ENCODE measurements around the gene CYP1A2.
A peak's percentile ranks its signal among the peaks of the same experiment; 100 is the strongest.
"Not testable (repeated sequence)": the region's sequence is repeated elsewhere in the genome, so short reads cannot be mapped to it uniquely, and the experiment has no call there.

CYP1A2 gene

GRCh38 chr15:74738239-74738638, 10.4 kb upstream of the CYP1A2 start:
- not testable (repeated sequence) for DNase-seq

- no peak for DNase-seq
These were observed 6.2 kb upstream of the CYP1A2 start for GRCh38 chr15:74742422-74742821.

- no peak for DNase-seq
These were observed 2.3 kb upstream of the CYP1A2 start for GRCh38 chr15:74746389-74746788.

- DNase-seq: no peak
These were observed 1.2 kb downstream of the CYP1A2 start for GRCh38 chr15:74749832-74750231.

GRCh38 chr15:74750751-74751150, 2.1 kb downstream of the CYP1A2 start:
- no peak for DNase-seq

GRCh38 chr15:74752011-74752410, 3.4 kb downstream of the CYP1A2 start:
- no peak for DNase-seq

- no peak for DNase-seq
These were observed 3.9 kb downstream of the CYP1A2 start for GRCh38 chr15:74752531-74752930.

GRCh38 chr15:74754593-74755215, 6.1 kb downstream of the CYP1A2 start:
- no peak for DNase-seq

GRCh38 chr15:74758736-74759135, 10.1 kb downstream of the CYP1A2 start:
- no peak for DNase-seq

GRCh38 chr15:74762791-74763150, 14.1 kb downstream of the CYP1A2 start:
- DNase-seq: peak; percentile 54

- no peak for DNase-seq
These were observed 14.8 kb downstream of the CYP1A2 start for GRCh38 chr15:74763416-74763815.

GRCh38 chr15:74767167-74768098, 18.8 kb downstream of the CYP1A2 start:
- no peak for DNase-seq

- no peak for DNase-seq
These were observed 19.6 kb downstream of the CYP1A2 start for GRCh38 chr15:74768099-74768770.

- DNase-seq: peak; percentile 69
These were observed 20.2 kb downstream of the CYP1A2 start for GRCh38 chr15:74768771-74769342.

GRCh38 chr15:74769463-74770025, 20.9 kb downstream of the CYP1A2 start:
- no peak for DNase-seq

- no peak for DNase-seq
These were observed 21.7 kb downstream of the CYP1A2 start for GRCh38 chr15:74770211-74770903.

GRCh38 chr15:74773329-74773728, 24.7 kb downstream of the CYP1A2 start:
- DNase-seq: no peak

- no peak for DNase-seq
These were observed 25.1 kb downstream of the CYP1A2 start for GRCh38 chr15:74773731-74774252.

GRCh38 chr15:74775132-74775562, 26.5 kb downstream of the CYP1A2 start:
- DNase-seq: no peak

- no peak for DNase-seq
These were observed 27.2 kb downstream of the CYP1A2 start for GRCh38 chr15:74775894-74776293.

- no peak for DNase-seq
These were observed 28.4 kb downstream of the CYP1A2 start for GRCh38 chr15:74776821-74777768.
